HG02970 (cell line): Measurements from ENCODE around the gene HES1.
"Not testable (repeated sequence)": the region's sequence is repeated elsewhere in the genome, so short reads cannot be mapped to it uniquely, and the experiment has no call there.

Experiments
- ATAC-seq: cut with Tn5 transposase; IDR thresholded peaks from one replicate; pipeline ENCODE4 v1.9.1; 2021; ENCODE audit warnings: mild to moderate bottlenecking, moderate library complexity, moderate number of reproducible peaks; ENCODE audit not compliant: unreplicated experiment, low FRiP score

HES1 gene

GRCh38 chr3:194124193-194124592, 11.8 kb upstream of the HES1 start:
- no peak for ATAC-seq

- ATAC-seq: no peak
These were observed 10.5 kb upstream of the HES1 start for GRCh38 chr3:194125442-194125841.

- no peak for ATAC-seq
These were observed 9.2 kb upstream of the HES1 start for GRCh38 chr3:194126790-194127189.

- no peak for ATAC-seq
These were observed 7.6 kb upstream of the HES1 start for GRCh38 chr3:194128202-194128918.

GRCh38 chr3:194128919-194129295, 7.0 kb upstream of the HES1 start:
- not testable (repeated sequence) for ATAC-seq

GRCh38 chr3:194129581-194130133, 6.3 kb upstream of the HES1 start:
- ATAC-seq: no peak

GRCh38 chr3:194130188-194130587, 5.8 kb upstream of the HES1 start:
- no peak for ATAC-seq

GRCh38 chr3:194130807-194131589, 5.0 kb upstream of the HES1 start:
- ATAC-seq: no peak

GRCh38 chr3:194132465-194133286, 3.3 kb upstream of the HES1 start:
- no peak for ATAC-seq

GRCh38 chr3:194133661-194134230, 2.2 kb upstream of the HES1 start:
- no peak for ATAC-seq

- peak; percentile 25 for ATAC-seq
These were observed 1.7 kb upstream of the HES1 start for GRCh38 chr3:194134231-194134756.

- ATAC-seq: peak; percentile 33
These were observed 1.0 kb upstream of the HES1 start for GRCh38 chr3:194134757-194135515.

GRCh38 chr3:194135516-194135805, 487 bp upstream of the HES1 start:
- no peak for ATAC-seq

- no peak for ATAC-seq
These were observed 615 bp downstream of the HES1 start for GRCh38 chr3:194136519-194137007.

- no peak for ATAC-seq
These were observed 1.1 kb downstream of the HES1 start for GRCh38 chr3:194137008-194137505.

- peak; percentile 36 for ATAC-seq
These were observed 1.8 kb downstream of the HES1 start for GRCh38 chr3:194137506-194138474.

- ATAC-seq: no peak
These were observed 2.8 kb downstream of the HES1 start for GRCh38 chr3:194138732-194139070.

- ATAC-seq: no peak
These were observed 3.3 kb downstream of the HES1 start for GRCh38 chr3:194139071-194139813.
